Right kidney (tissue), 1 donor: ENCODE data around the gene PLD3.
"Not testable (repeated sequence)": the region's sequence is repeated elsewhere in the genome, so short reads cannot be mapped to it uniquely, and the experiment has no call there.

Source experiments
- DNase-seq: peaks from one replicate; pipeline ENCODE4 v3.0.0-alpha.2; 2016

The PLD3 gene

GRCh38 chr19:40326201-40326600 is 22.3 kb upstream of the PLD3 start:
- DNase-seq, result no peak

GRCh38 chr19:40331052-40331451 is 17.4 kb upstream of the PLD3 start:
- no peak for DNase-seq

GRCh38 chr19:40332669-40333068 is 15.8 kb upstream of the PLD3 start:
- no peak for DNase-seq

DNA sequence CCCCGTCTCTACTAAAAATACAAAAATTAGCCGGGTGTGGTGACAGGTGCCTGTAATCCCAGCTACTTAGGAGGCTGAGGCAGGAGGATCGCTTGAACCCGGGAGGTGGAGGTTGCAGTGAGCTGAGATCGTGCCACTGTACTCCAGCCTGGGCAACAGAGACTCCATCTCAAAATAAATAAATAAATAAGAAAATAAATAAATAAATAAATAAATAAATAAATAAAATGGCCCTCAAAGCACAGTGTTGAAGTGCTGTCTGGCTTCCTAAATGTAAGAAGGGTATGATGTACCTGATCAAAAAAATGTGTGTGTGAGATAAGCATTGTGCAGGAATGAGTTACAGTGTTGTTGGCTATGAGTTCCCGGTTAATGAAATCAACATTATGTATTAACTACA is 15.4 kb upstream of the PLD3 start:
- not testable (repeated sequence) for DNase-seq

DNA sequence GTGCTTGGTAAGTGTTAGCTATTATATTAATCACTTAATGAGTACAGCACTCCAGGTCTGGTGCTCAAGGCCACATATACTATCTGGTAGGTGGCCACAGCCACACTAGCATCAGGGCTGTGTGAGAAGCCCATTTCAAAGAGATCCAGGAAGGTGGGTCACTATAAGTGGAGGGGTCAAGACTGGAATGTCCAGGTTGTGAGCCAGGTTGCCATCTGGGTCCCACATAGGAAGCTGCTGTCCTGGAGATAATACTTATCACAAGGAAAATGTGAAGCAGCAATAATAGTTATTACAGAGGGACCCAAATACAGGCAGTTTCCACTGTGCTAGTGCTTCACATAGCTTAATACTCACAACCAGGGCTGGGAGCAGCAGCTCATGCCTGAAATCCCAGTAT is 13.4 kb upstream of the PLD3 start:
- DNase-seq, result no peak

DNA sequence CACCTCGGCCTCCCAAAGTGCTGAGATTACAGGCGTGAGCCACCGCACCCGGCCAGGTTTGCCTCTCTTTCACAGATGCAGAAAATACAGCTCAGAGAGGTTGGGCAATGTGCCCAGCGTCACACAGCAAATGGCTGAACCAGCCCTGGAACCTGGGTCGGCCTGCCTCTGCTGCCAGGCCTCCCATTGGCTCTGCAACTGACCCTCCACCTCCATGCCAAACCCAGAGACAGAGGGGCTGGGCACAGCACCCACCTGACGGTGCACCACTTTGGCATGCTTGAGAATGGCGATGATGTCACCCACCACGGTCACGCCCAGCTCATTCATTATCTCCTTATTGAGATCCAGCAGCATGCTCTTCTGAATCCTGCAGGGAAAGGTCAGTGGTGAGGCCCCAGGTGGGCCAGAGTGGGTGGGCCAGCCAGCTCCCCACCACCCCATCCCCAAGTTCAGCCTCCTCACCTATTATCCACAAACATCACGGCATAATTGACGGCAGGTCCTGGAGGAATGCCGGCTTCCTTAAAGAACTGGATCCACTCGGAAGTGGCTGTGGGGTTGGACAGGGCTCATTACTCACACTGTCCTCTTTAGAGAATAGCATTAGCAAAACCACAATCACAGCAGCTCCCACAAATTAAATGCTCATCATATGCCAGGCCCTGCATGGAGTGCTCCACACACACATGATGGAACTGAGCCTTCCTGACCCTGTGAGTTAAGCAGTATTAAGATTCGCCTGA is 12.5 kb upstream of the PLD3 start:
- DNase-seq, result no peak

GRCh38 chr19:40336601-40336900 is 11.9 kb upstream of the PLD3 start:
- DNase-seq, result no peak

DNA sequence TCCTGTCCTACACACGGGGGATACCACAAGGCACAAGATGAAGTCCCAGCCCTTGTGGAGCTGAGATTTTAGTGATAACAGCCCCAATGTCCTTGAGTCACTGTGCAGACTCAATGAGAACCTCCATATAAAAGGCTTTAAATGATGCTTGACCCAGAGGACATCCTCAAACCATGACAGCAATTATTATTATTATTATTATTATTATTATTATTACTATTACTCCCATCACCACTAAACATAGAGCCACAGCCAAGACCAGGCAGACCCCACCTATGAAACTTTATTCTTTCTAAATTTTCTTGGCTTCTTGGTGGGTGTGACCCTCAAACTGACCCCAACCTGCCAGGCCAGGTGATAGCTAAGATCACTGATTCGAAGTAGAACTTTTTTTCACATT is 11.4 kb upstream of the PLD3 start:
- DNase-seq, result no peak

DNA sequence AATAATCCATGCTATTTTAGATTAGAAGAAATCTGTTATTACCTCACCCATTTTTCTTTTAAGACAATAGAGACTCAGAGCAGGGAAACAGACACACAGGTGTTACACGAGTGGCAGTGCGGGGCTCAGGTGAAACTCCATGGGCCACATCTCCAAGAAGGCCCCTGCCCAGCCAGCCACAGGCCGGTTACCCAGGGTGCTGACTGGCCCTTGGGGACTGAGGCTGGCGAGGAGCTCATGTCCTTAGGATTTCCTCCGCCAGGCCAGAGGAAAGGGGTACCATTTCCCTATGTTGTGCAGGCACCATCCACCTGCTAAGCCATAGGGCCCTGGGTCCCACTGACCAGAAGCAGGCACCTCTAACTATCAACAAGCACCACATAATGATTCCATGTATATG is 10.9 kb upstream of the PLD3 start:
- DNase-seq, result no peak

- DNase-seq, result no peak
Observed at GRCh38 chr19:40339018-40339728, 9.3 kb upstream of the PLD3 start.

DNA sequence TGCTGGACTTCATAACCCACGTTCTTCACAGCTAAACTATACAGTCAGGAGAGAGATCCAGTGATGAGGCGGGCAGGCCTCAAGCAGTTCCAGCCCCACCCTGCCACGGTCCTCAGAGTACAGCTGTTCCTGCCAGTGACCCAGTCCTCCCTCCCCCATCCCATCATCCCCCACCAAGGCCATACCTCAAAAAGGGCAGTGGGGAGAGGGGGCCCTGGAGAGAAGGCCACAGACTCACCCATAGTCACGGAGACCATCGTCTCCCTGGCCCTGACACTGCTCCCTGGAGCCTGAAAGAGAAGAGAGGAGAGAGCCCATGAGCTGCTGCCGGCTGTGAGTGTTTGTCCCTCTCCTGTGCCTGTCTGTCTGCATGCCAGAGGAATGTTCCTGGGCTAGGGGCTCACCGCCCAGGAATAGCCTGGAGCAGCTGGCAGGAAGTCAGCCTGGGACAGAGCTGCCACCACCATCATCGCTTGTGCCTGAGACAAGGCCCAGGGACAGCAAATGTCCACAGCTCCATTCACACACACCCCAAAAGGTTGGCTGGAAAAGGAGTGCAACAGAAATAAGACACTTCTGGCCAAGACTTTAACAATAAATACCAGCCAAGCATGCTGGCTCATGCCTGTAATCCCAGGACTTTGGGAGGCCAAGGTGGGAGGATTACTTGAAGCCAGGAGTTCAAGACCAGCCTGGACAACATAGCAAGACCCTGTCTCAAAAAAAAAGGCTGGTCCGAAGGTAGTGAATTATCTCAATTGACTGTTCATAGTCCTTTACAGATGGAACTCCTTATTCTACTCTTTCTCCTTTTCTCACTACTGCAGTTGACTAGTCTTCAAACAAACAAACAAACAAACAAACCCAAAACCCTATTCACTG is 6.7 kb upstream of the PLD3 start:
- no peak for DNase-seq

DNA sequence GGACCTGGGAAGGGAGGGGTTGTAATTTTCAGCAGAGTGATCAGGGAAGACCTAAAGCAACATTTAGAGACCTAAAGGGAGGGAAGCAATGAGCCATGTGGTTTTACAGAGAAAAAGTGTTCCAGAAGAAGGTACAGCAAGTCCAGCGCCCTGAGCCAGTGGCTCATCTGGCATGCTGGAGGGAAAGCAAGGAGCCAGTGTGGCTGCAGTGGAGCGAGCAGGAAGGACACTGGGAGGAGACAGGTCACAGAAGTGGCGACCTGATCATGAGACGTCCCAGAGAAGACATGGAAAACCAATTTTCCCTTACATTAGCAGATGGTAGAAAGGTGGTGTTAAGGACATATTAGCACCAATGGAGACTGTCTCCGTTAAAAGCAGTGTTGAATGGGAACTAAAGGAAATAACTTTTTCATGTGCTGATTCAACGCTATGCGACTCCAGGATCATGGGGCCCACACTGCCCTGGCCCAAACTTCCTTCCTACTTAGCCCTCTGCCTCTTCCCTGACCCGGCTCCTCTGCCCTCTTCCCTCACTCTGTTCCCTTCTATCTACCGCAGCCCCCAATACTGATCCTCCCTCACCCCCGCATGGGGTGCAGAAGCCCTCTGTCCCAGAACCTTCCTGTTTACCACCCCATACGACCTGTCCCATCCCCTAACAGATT is 5.7 kb upstream of the PLD3 start:
- DNase-seq, result no peak

DNA sequence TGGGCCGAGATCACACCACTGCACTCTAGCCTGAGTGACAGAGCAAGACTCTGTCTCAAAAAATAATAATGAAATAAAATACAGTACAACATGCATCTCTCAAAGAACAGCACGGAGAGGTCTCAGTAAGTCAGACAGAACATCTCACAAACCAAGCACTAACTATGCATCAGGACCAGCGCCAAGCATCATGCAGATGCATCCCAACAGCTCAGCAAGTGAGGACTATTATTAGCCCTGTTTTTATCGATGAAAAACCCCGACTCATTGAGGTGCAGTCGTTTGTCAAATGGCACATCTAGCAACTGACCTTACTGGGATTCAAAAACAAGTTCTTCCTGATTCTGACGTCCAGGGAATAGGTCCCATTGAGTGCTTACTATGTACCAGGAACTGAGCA is 4.1 kb upstream of the PLD3 start:
- no peak for DNase-seq

DNA sequence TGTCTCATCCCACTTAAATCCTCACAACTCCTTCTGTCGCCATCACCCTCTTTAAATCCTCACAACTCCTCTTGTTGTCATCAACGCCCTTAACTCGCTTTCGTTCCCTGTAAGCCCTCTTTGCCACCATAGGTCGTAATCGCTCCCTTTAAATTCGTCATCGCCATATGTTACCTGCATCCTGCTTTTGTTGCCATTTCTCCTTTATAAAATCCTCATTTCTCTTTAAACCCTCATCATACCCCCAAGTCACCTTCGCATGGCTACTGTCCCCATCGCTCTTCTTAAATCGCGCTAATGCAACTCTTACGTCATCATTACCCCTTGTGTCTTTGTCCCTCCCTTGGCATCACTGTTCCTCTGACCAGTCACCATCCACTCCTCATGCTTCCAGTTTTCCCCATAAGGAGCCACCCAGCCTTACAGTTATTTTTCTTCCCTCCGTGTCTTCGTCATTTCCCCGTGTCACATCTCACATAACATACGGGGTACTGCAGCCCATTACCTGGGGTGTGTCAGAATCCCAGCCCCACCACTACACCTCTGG is 539 bp downstream of the PLD3 start:
- peak; percentile 59 for DNase-seq

- DNase-seq, result no peak
Observed at GRCh38 chr19:40355975-40356680, 7.6 kb downstream of the PLD3 start.

DNA sequence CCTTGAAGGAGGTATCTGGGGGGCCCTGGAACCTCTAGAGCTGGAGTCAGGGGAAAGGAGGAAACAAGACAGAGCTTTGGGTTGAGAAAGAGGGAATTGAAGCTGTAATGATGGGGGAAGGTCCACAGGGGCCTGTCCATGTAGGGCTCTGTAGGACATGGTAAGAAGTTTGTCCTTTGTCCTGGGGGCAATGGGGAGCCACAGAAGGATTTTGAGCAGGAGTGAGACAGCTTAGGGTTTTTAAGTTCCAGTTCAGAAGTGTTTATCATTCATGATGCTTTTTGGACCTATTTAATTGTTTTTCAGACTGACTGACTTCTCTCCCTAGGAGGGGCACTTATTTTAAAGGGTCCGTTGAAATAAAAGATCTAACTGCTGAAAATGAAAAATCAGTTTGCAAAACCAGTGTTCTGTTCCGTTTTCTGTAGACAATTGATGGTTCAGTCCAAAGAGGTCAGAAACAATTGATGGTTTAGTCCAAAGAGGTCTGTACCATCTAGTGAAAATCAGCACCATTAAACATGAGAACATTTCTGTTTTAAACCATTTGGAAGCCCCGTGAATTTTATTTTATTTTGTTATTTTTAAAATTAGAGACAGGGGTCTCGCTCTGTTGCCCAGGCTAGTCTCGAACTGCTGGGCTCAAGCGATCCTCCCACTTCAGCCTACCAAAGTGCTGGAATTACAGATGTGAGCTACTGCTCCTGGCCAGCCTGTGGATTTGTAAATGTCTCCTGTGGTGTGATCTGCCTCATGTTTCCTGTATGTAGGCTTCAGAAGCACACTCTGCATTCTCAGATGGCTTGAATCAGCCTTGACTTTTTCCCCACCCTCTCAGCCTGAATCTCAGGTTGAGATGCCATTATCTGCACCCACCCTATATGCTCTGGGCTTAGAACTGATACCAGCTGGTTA is 8.4 kb downstream of the PLD3 start:
- DNase-seq, result no peak

DNA sequence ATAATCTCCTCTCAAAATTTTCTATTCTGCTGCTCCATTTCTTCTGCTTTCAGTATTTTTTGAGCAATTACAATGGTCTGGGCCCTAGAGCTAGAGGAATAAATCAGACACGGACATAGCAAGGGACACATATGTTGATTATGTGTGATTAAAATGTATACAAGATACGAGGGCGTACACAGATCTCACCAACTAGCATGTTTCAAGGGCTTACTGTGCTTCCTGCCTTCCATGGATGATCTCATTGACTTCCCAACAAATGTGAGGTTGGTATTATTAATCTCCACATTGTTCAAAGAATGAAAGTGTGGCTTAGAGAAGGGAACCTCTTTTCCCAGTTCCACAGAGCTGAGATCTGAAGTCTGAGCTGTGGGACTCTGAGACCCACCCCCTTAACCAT is 9.1 kb downstream of the PLD3 start:
- no peak for DNase-seq

DNA sequence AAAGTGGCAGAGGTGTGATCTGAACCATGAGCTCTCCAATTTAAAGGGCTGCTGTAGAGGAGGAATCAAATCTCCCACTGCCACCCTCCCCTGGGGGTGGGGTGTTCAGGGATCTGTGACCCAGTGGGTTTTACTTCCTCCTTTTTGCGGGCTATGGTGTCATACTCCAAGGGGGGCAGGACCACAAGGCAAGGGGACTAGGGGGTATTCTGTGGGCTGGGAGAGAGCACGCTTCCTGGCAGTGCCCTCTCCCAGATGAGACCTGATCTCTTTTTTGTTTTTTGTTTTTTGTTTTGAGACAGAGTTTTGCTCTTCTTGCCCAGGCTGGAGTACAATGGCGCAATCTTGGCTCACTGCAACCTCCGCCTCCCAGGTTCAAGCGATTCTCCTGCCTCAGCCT is 10.3 kb downstream of the PLD3 start:
- no peak for DNase-seq

- no peak for DNase-seq
Observed at GRCh38 chr19:40360020-40360707, 11.7 kb downstream of the PLD3 start.

- DNase-seq, result no peak
Observed at GRCh38 chr19:40360708-40361241, 12.3 kb downstream of the PLD3 start.
